Activated naive CD4-positive, alpha-beta T cell treated with anti-CD3 and anti-CD28 coated beads for 36 hours (primary cell): ENCODE results near the gene C1orf159. TPM values are rescaled to one million over a fixed set of nuclear protein-coding genes. Genes with fewer than 3 reads are reported as not detected.

Source experiments
- CTCF ChIA-PET: fragments of 350-600 bp; sonication (Branson Sonifier 250); formaldehyde crosslinking; loops from one replicate; lab custom pipeline; 2021; ENCODE audit warnings: antibody characterized with exemption; lab: Charles Lee
- DNase-seq: peaks from one replicate; pipeline ENCODE4 v3.0.0-alpha.2; 2020
- H3K27ac Mint-ChIP-seq: one replicate; pipeline ENCODE4 v1.8.0; 2021; ENCODE audit warnings: mild to moderate bottlenecking, mixed read lengths
- H3K27me3 Mint-ChIP-seq: one replicate; pipeline ENCODE4 v1.8.0; 2021; ENCODE audit warnings: low read depth, mixed read lengths
- H3K36me3 Mint-ChIP-seq: one replicate; pipeline ENCODE4 v1.8.0; 2021; ENCODE audit warnings: low read depth, mixed read lengths
- H3K4me1 Mint-ChIP-seq: one replicate; pipeline ENCODE4 v1.8.0; 2021; ENCODE audit warnings: low read depth, mixed read lengths
- H3K4me3 Mint-ChIP-seq: one replicate; pipeline ENCODE4 v1.8.0; 2021; ENCODE audit warnings: mild to moderate bottlenecking, moderate library complexity, mixed read lengths
- H3K9me3 Mint-ChIP-seq: one replicate; pipeline ENCODE4 v1.8.0; 2021; ENCODE audit warnings: mixed read lengths
- intact Hi-C: fragments of 100-400 bp; cut with micrococcal nuclease; formaldehyde crosslinking; loops from one replicate; pipeline ENCODE4 v1.15.1; 2023
- total RNA-seq, 2 experiments: library from RNA; stranded (reverse); gene quantifications; one replicate each; pipeline ENCODE4 v1.2.3, GENCODE V29; 2021

Gene C1orf159
- total RNA-seq, 2 experiments from 2014 or later: 14.9 to 18.6 TPM

DNA sequence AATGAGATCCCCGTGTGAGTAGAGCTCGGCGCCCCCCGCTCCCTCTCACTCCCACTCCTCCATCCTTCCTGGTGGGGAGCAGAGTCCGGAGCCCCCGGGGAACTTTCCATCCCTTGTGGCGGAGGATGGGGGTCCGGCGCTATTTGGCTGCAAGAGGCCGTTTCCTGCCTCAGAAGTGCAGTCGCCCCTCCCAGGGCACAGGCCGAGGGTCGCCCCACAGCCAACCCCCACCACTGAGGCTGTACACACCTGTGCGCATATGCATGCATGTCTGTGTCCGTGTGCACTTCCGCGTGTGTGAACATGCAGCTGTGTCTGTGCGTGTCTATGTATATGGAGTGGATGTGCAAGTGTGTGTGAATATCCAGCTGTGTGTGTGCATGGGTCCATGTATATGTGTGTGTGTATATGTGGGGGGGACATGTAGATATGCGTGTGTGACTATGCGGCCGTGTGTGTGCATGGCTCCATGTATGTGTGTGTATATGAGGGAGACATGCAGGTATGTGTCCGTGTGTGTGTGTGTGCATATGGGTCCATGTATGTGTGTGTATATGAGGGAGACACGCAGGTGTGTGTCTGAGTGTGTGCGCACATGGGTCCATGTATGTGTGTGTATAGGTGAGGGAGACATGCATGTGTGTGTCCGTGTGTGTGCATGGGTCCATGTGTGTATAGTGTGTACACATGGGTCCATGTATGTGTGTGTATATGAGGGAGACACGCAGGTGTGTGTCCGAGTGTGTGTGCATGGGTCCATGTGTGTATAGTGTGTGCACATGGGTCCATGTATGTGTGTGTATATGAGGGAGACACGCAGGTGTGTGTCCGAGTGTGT lies 63.7 kb downstream of the C1orf159 start:
- Mint-ChIP-seq H3K4me3 (no peak overlapping the region), H3K27ac (no peak overlapping the region), H3K4me1 (no peaks in the 10 kb centered on the region), H3K36me3 (no peaks in the 10 kb centered on the region), H3K9me3 (peaks cover 3% of the 10 kb centered on the region), H3K27me3 (peaks cover 2% of the 10 kb centered on the region)
- DNase-seq: no peak
- intact Hi-C loops: no loop called here
- CTCF ChIA-PET: no interaction called here

DNA sequence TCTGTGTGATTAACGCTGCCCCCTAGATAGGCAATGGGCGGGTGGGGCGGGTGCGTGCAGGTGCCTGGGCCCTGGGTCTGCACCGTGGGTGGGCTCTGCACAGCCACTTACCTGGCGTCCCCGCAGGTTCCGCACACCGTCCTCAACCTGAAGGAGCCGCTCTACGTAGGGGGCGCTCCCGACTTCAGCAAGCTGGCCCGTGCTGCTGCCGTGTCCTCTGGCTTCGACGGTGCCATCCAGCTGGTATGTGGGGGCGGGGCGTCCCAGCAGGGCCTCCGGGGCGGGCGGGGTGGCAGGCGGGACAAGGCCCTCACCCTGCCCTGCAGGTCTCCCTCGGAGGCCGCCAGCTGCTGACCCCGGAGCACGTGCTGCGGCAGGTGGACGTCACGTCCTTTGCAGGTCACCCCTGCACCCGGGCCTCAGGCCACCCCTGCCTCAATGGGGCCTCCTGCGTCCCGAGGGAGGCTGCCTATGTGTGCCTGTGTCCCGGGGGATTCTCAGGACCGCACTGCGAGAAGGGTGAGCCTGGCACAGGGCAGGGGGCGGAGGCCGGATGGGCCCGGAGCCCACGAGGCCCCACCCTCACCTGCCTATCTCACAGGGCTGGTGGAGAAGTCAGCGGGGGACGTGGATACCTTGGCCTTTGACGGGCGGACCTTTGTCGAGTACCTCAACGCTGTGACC lies 64.6 kb downstream of the C1orf159 start:
- intact Hi-C loops: no loop called here
- CTCF ChIA-PET: interaction anchor here (0.6 kb wide), 1 partner anchor 62 kb away, joined by 4 read pairs; no protein-coding TSS in a partner anchor
- H3K9me3 Mint-ChIP-seq: peaks cover 3% of the 10 kb centered on the region
- H3K27me3 Mint-ChIP-seq: no peaks in the 10 kb centered on the region
- H3K4me3 Mint-ChIP-seq: no peak overlapping the region
- no peaks in the 10 kb centered on the region for H3K4me1 Mint-ChIP-seq
- H3K27ac Mint-ChIP-seq: no peak overlapping the region
- no peak for DNase-seq
- peaks cover 1% of the 10 kb centered on the region for H3K36me3 Mint-ChIP-seq

DNA sequence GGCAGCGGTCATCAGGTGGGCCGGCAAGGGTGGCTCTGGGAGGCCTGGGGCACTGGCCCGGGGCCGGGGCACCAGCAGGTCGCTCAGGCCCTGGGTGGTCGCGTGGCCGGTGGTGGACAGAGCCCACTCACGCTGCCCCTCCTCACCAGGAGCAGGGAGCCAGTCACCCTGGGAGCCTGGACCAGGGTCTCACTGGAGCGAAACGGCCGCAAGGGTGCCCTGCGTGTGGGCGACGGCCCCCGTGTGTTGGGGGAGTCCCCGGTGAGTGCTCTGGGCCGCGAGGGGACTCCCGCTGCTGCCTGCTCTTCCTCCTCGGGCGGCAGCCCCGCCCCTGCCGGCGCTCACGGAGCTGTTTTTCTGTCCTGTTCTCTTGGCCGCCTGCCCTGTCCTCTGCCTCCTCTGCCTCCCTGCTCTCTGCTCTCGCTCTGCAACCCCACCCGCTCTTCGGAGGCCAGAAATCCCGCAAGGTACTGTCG lies 65.3 kb downstream of the C1orf159 start:
- Mint-ChIP-seq H3K27ac (no peak overlapping the region), H3K4me3 (no peak overlapping the region), H3K4me1 (no peaks in the 10 kb centered on the region), H3K27me3 (no peaks in the 10 kb centered on the region), H3K9me3 (peaks cover 3% of the 10 kb centered on the region), H3K36me3 (peaks cover 1% of the 10 kb centered on the region)
- CTCF ChIA-PET: no interaction called here
- intact Hi-C loops: no loop called here
- DNase-seq: no peak

DNA sequence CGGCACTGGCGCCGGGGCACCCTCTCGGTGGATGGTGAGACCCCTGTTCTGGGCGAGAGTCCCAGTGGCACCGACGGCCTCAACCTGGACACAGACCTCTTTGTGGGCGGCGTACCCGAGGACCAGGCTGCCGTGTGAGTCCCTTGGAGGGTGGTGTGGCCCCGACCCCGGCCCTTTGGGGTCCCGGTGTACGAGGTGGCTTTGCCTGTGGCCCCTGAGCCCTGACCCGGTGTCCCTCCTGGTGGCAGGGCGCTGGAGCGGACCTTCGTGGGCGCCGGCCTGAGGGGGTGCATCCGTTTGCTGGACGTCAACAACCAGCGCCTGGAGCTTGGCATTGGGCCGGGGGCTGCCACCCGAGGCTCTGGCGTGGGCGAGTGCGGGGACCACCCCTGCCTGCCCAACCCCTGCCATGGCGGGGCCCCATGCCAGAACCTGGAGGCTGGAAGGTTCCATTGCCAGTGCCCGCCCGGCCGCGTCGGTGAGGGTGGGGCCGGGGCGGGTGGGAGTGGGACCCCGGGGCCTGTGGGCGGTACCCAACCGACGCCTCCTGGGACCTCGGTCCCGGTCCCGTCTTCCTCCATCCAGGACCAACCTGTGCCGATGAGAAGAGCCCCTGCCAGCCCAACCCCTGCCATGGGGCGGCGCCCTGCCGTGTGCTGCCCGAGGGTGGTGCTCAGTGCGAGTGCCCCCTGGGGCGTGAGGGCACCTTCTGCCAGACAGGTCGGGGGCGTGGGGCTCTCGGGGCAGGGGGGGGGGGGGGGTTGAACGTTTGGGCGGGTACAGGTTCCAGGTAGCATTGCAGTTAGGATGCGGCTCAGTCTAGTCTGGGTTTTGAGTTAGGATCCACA lies 66.3 kb downstream of the C1orf159 start:
- Mint-ChIP-seq H3K9me3 (peaks cover 3% of the 10 kb centered on the region), H3K4me1 (no peaks in the 10 kb centered on the region)
- CTCF ChIA-PET: no interaction called here

GRCh38 chr1:1048765-1049164 lies 67.1 kb downstream of the C1orf159 start:
- Mint-ChIP-seq H3K36me3 (peaks cover 1% of the 10 kb centered on the region), H3K27me3 (no peaks in the 10 kb centered on the region), H3K27ac (no peak overlapping the region), H3K4me1 (no peaks in the 10 kb centered on the region), H3K4me3 (no peak overlapping the region), H3K9me3 (peaks cover 3% of the 10 kb centered on the region)
- CTCF ChIA-PET: interaction anchor here (0.6 kb wide), 1 partner anchor 15 kb away, joined by 7 read pairs; no protein-coding TSS in a partner anchor
- intact Hi-C loops: no loop called here
- DNase-seq: no peak

More for the DNA sequence above, 66.3 kb downstream of the C1orf159 start:
- H3K4me3 Mint-ChIP-seq: no peak overlapping the region
- intact Hi-C loops: no loop called here
- no peak overlapping the region for H3K27ac Mint-ChIP-seq
- no peak for DNase-seq
- no peaks in the 10 kb centered on the region for H3K27me3 Mint-ChIP-seq
- H3K36me3 Mint-ChIP-seq: peaks cover 1% of the 10 kb centered on the region

DNA sequence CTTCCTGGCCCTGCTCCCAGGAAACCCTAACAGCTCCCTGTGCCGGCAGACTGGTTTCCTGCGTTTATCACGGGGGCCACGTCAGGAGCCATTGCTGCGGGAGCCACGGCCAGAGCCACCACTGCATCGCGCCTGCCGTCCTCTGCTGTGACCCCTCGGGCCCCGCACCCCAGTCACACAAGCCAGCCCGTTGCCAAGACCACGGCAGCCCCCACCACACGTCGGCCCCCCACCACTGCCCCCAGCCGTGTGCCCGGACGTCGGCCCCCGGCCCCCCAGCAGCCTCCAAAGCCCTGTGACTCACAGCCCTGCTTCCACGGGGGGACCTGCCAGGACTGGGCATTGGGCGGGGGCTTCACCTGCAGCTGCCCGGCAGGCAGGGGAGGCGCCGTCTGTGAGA lies 67.9 kb downstream of the C1orf159 start:
- H3K27ac Mint-ChIP-seq: no peak overlapping the region
- CTCF ChIA-PET: interaction anchor here (0.6 kb wide), 1 partner anchor 621 kb away, joined by 3 read pairs; no protein-coding TSS in a partner anchor
- no peak for DNase-seq
- H3K9me3 Mint-ChIP-seq: peaks cover 3% of the 10 kb centered on the region
- peaks cover 1% of the 10 kb centered on the region for H3K36me3 Mint-ChIP-seq
- intact Hi-C loops: no loop called here
- no peaks in the 10 kb centered on the region for H3K4me1 Mint-ChIP-seq
- H3K4me3 Mint-ChIP-seq: no peak overlapping the region
- no peaks in the 10 kb centered on the region for H3K27me3 Mint-ChIP-seq

DNA sequence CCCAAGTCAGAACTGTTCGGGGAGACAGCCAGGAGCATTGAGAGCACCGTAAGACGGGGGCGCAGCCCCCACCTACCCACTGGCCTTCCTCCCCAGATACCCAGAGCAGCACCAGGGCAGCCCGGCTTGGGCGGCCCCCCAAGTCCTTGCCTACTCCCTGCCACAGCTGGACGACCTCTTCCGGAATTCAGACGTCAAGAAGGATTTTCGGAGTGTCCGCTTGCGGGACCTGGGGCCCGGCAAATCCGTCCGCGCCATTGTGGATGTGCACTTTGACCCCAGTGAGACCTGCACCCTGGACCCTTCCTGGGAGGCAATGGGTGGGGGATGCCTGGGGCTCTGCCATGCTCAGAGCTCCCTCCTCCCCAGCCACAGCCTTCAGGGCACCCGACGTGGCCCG lies 68.5 kb downstream of the C1orf159 start:
- Mint-ChIP-seq H3K4me1 (no peaks in the 10 kb centered on the region), H3K9me3 (peaks cover 3% of the 10 kb centered on the region), H3K27ac (no peak overlapping the region), H3K4me3 (no peak overlapping the region), H3K36me3 (peaks cover 1% of the 10 kb centered on the region), H3K27me3 (no peaks in the 10 kb centered on the region)
- intact Hi-C loops: no loop called here
- CTCF ChIA-PET: interaction anchor here (0.6 kb wide), 1 partner anchor 622 kb away, joined by 3 read pairs; no protein-coding TSS in a partner anchor
- no peak for DNase-seq

DNA sequence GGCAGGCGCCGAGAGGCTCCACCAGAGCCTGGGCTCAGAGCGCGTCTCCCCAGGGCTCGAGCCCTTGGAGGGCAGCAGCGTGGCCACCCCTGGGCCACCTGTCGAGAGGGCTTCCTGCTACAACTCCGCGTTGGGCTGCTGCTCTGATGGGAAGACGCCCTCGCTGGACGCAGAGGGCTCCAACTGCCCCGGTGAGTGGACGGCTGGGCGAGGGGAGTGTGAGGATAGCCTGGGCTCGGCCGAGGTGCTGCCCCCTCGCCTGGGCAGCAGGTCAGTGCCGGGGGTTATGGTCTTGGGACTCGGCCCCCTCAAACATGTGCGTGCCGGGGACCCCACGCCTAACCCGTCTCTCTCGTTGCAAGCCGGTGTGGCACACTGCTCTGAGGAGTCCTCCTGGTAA lies 69.1 kb downstream of the C1orf159 start:
- H3K9me3 Mint-ChIP-seq: no peaks in the 10 kb centered on the region
- no peaks in the 10 kb centered on the region for H3K27me3 Mint-ChIP-seq
- CTCF ChIA-PET: no interaction called here
- H3K4me3 Mint-ChIP-seq: no peak overlapping the region
- intact Hi-C loops: no loop called here
- no peak for DNase-seq
- no peaks in the 10 kb centered on the region for H3K4me1 Mint-ChIP-seq
- no peak overlapping the region for H3K27ac Mint-ChIP-seq
- H3K36me3 Mint-ChIP-seq: peaks cover 1% of the 10 kb centered on the region

DNA sequence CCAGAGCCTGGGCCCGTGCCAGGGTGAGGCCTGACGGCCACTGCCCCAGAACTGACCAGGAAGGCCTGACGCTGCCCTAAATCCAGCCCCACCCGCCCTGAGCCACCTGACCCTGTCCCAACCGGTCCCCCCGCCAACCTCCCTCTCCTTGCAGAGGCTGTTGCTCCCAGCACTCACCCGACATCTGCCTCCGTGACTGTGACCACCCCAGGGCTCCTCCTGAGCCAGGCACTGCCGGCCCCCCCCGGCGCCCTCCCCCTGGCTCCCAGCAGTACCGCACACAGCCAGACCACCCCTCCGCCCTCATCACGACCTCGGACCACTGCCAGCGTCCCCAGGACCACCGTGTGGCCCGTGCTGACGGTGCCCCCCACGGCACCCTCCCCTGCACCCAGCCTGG lies 69.6 kb downstream of the C1orf159 start:
- Mint-ChIP-seq H3K27me3 (no peaks in the 10 kb centered on the region), H3K9me3 (no peaks in the 10 kb centered on the region), H3K4me3 (no peak overlapping the region), H3K36me3 (peaks cover 1% of the 10 kb centered on the region), H3K27ac (no peak overlapping the region), H3K4me1 (no peaks in the 10 kb centered on the region)
- intact Hi-C loops: no loop called here
- CTCF ChIA-PET: no interaction called here
- no peak for DNase-seq

- Mint-ChIP-seq H3K36me3 (peaks cover 1% of the 10 kb centered on the region), H3K27ac (no peak overlapping the region), H3K4me3 (no peak overlapping the region), H3K27me3 (no peaks in the 10 kb centered on the region), H3K9me3 (no peaks in the 10 kb centered on the region), H3K4me1 (peaks cover under 1% of the 10 kb centered on the region)
- DNase-seq: no peak
- intact Hi-C loops: no loop called here
- CTCF ChIA-PET: no interaction called here
These were observed 70.8 kb downstream of the C1orf159 start for GRCh38 chr1:1045129-1045528.

DNA sequence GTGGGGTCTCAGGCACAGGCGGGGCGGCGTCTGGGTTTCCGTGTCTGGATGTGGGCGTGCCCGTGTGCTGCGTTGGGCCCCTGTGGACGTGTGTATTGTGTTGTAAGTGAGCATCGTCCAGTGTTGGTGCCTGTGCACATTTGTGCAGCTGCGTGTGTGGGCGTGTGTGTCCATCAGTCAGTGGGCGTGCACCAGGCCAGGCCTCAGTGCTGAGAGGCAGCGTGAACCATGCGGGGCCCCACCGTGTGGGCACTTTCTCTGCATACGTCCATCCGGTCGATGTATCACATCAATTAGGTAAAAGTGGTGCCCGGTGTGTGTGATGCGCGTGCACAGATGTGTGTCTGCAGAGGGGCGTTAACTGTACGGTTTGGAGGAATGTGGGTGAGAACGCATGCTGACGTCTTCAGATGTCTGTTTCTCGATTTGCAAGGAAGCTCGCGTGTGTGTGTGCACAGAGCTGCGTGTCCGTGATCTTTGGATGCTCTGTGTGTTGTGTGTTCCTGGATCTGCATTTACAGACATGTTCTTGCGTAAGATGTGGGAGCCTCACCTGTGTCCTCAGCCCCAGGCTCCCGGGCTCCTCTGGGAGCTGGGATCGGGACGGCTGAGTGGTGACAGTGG lies 71.3 kb downstream of the C1orf159 start:
- Mint-ChIP-seq H3K36me3 (peaks cover 1% of the 10 kb centered on the region), H3K27me3 (peaks cover 3% of the 10 kb centered on the region), H3K4me3 (no peak overlapping the region), H3K27ac (no peak overlapping the region), H3K4me1 (peaks cover 6% of the 10 kb centered on the region), H3K9me3 (no peaks in the 10 kb centered on the region)
- CTCF ChIA-PET: no interaction called here
- DNase-seq: no peak
- intact Hi-C loops: no loop called here

GRCh38 chr1:1043921-1044320 lies 72.0 kb downstream of the C1orf159 start:
- H3K4me3 Mint-ChIP-seq: no peak overlapping the region
- no peak for DNase-seq
- peaks cover 9% of the 10 kb centered on the region for H3K27me3 Mint-ChIP-seq
- H3K9me3 Mint-ChIP-seq: no peaks in the 10 kb centered on the region
- H3K27ac Mint-ChIP-seq: no peak overlapping the region
- H3K36me3 Mint-ChIP-seq: peaks cover 1% of the 10 kb centered on the region
- intact Hi-C loops: no loop called here
- peaks cover 13% of the 10 kb centered on the region for H3K4me1 Mint-ChIP-seq
- CTCF ChIA-PET: no interaction called here
